Neural progenitor cell (in vitro differentiated cells): ENCODE results near the gene HYOU1. TPM values are rescaled to one million over a fixed set of nuclear protein-coding genes. Genes with fewer than 3 reads are reported as not detected.

Experiments used
- DNase-seq: peaks from one replicate; pipeline ENCODE4 v3.0.0-alpha.2; 2016; ENCODE audit warnings: low spot score
- H2AFZ ChIP-seq: fragments of 200-600 bp; sonication (generic); replicated peaks from 2 replicates; pipeline ENCODE4 v1.6.1; 2016; ENCODE audit warnings: antibody characterized with exemption
- H3F3A ChIP-seq: fragments of 200-600 bp; sonication (generic); 2 replicates; pipeline ENCODE4 v1.6.1; 2016; ENCODE audit warnings: antibody characterized with exemption, low read depth
- H3K27ac ChIP-seq: fragments of 200-600 bp; sonication (generic); 2 replicates; pipeline ENCODE4 v1.5.1; 2016; ENCODE audit warnings: mild to moderate bottlenecking
- H3K27me3 ChIP-seq: fragments of 200-600 bp; sonication (generic); 2 replicates; pipeline ENCODE4 v1.6.1; 2016; ENCODE audit warnings: mild to moderate bottlenecking, moderate library complexity
- H3K36me3 ChIP-seq: fragments of 200-600 bp; sonication (generic); 2 replicates; pipeline ENCODE4 v1.5.1; 2016
- H3K4me1 ChIP-seq: fragments of 200-600 bp; sonication (generic); 2 replicates; pipeline ENCODE4 v1.6.1; 2016; ENCODE audit warnings: mixed run types
- H3K4me2 ChIP-seq: fragments of 200-600 bp; sonication (generic); 2 replicates; pipeline ENCODE4 v1.6.1; 2016
- H3K4me3 ChIP-seq: fragments of 200-600 bp; sonication (generic); 2 replicates; pipeline ENCODE4 v1.5.1; 2016
- H3K79me2 ChIP-seq: fragments of 200-600 bp; sonication (generic); 2 replicates; pipeline ENCODE4 v1.6.1; 2016; ENCODE audit warnings: low read depth
- H3K9ac ChIP-seq: fragments of 200-600 bp; sonication (generic); 2 replicates; pipeline ENCODE4 v1.6.1; 2016
- H3K9me3 ChIP-seq: fragments of 200-600 bp; sonication (generic); 2 replicates; pipeline ENCODE4 v1.5.1; 2016; ENCODE audit warnings: low read depth
- H4K20me1 ChIP-seq: fragments of 200-600 bp; sonication (generic); 2 replicates; pipeline ENCODE4 v1.6.1; 2016; ENCODE audit warnings: low read depth
- H3K27ac Mint-ChIP-seq: 3 replicates; pipeline ENCODE4 v1.8.0; 2021; ENCODE audit warnings: mixed read lengths
- H3K27me3 Mint-ChIP-seq: 2 replicates; pipeline ENCODE4 v1.8.0; 2022; ENCODE audit warnings: low read depth, mild to moderate bottlenecking, inconsistent platforms, moderate library complexity, mixed read lengths; ENCODE audit not compliant: insufficient read depth
- H3K36me3 Mint-ChIP-seq: 3 replicates; pipeline ENCODE4 v1.8.0; 2021; ENCODE audit warnings: mixed read lengths
- H3K4me1 Mint-ChIP-seq: 3 replicates; pipeline ENCODE4 v1.8.0; 2021; ENCODE audit warnings: mixed read lengths
- H3K4me3 Mint-ChIP-seq: 3 replicates; pipeline ENCODE4 v1.8.0; 2021; ENCODE audit warnings: mild to moderate bottlenecking, moderate library complexity, mixed read lengths
- H3K9me3 Mint-ChIP-seq: 3 replicates; pipeline ENCODE4 v1.8.0; 2020; ENCODE audit warnings: mixed read lengths
- CTCF ChIP-seq: fragments of 200-600 bp; sonication (generic); IDR thresholded peaks from 2 replicates; pipeline ENCODE4 v1.5.1; 2017; ENCODE audit warnings: antibody characterized with exemption, mild to moderate bottlenecking
- EZH2 ChIP-seq: fragments of 200-600 bp; sonication (generic); IDR thresholded peaks from 2 replicates; pipeline ENCODE4 v1.6.1; 2017; ENCODE audit warnings: antibody characterized with exemption, mild to moderate bottlenecking, moderate library complexity
- EZH2phosphoT487 ChIP-seq: fragments of 200-600 bp; sonication (generic); IDR thresholded peaks from 2 replicates; pipeline ENCODE4 v1.6.1; 2017; ENCODE audit warnings: antibody characterized with exemption
- total RNA-seq: library from RNA; depleted of rRNA; stranded (reverse); fragments of >200 nt; gene quantifications from 2 replicates; pipeline ENCODE4 v1.2.3, GENCODE V29; 2015; ENCODE audit warnings: low replicate concordance

Gene HYOU1
- total RNA-seq, 1 donor from 2014 or later = 129 TPM

GRCh38 chr11:119049081-119049480 is 7.9 kb downstream of the HYOU1 start:
- H3K4me1 Mint-ChIP-seq = no peaks in the 10 kb centered on the region
- H3K4me1 ChIP-seq = no peaks in the 10 kb centered on the region
- no peaks in the 10 kb centered on the region for H3K9me3 Mint-ChIP-seq
- no peak overlapping the region for H3K27ac ChIP-seq
- no peak overlapping the region for H3K9ac ChIP-seq
- H3K36me3 Mint-ChIP-seq = peaks cover 37% of the 10 kb centered on the region
- no peaks in the 10 kb centered on the region for H3K9me3 ChIP-seq
- no peak for TF ChIP-seq EZH2
- H2AFZ ChIP-seq = no peak overlapping the region
- no peak overlapping the region for H3K4me2 ChIP-seq
- no peak overlapping the region for H3K4me3 ChIP-seq
- no peak overlapping the region for H3K4me3 Mint-ChIP-seq
- H3K27ac Mint-ChIP-seq = no peak overlapping the region
- H3K27me3 Mint-ChIP-seq = peaks cover 4% of the 10 kb centered on the region
- H3K36me3 ChIP-seq = no peaks in the 10 kb centered on the region
- peaks cover 14% of the 10 kb centered on the region for H3F3A ChIP-seq
- H3K27me3 ChIP-seq = no peaks in the 10 kb centered on the region
- DNase-seq = no peak
- no peaks in the 10 kb centered on the region for H4K20me1 ChIP-seq
- H3K79me2 ChIP-seq = peaks cover 6% of the 10 kb centered on the region

GRCh38 chr11:119048644-119049043 is 8.4 kb downstream of the HYOU1 start:
- TF ChIP-seq EZH2 = no peak
- TF ChIP-seq EZH2phosphoT487 = no peak
- TF ChIP-seq CTCF = no peak
- Histone ChIP-seq H3K9ac (no peak overlapping the region), H3K4me2 (no peak overlapping the region), H2AFZ (no peak overlapping the region), H3K27ac (no peak overlapping the region), H3K4me1 (no peaks in the 10 kb centered on the region), H3K9me3 (no peaks in the 10 kb centered on the region), H3F3A (peaks cover 14% of the 10 kb centered on the region), H3K4me3 (no peak overlapping the region), H3K27me3 (no peaks in the 10 kb centered on the region), H4K20me1 (no peaks in the 10 kb centered on the region), H3K79me2 (peaks cover 2% of the 10 kb centered on the region), H3K36me3 (no peaks in the 10 kb centered on the region)
- H3K4me3 Mint-ChIP-seq = no peak overlapping the region
- H3K27me3 Mint-ChIP-seq = peaks cover 4% of the 10 kb centered on the region
- no peaks in the 10 kb centered on the region for H3K9me3 Mint-ChIP-seq
- H3K27ac Mint-ChIP-seq = no peak overlapping the region
- peaks cover 34% of the 10 kb centered on the region for H3K36me3 Mint-ChIP-seq
- no peaks in the 10 kb centered on the region for H3K4me1 Mint-ChIP-seq
- no peak for DNase-seq

GRCh38 chr11:119047205-119047604 is 9.8 kb downstream of the HYOU1 start:
- H3K9me3 Mint-ChIP-seq = no peaks in the 10 kb centered on the region
- TF ChIP-seq EZH2phosphoT487 (no peak), CTCF (no peak), EZH2 (no peak)
- H3K9ac ChIP-seq = no peak overlapping the region

GRCh38 chr11:119046489-119046888 is 10.5 kb downstream of the HYOU1 start:
- TF ChIP-seq CTCF (no peak), EZH2phosphoT487 (no peak), EZH2 (no peak)
- H3K4me3 Mint-ChIP-seq = no peak overlapping the region
- H3K27ac ChIP-seq = no peak overlapping the region
- no peak overlapping the region for H3K9ac ChIP-seq
- H3K36me3 Mint-ChIP-seq = peaks cover 19% of the 10 kb centered on the region
- H3F3A ChIP-seq = peaks cover 20% of the 10 kb centered on the region
- no peak for DNase-seq
- no peak overlapping the region for H2AFZ ChIP-seq
- H3K27me3 Mint-ChIP-seq = peaks cover 4% of the 10 kb centered on the region
- no peaks in the 10 kb centered on the region for H3K36me3 ChIP-seq
- H3K4me1 ChIP-seq = no peaks in the 10 kb centered on the region
- H3K9me3 Mint-ChIP-seq = no peaks in the 10 kb centered on the region
- H3K4me2 ChIP-seq = no peak overlapping the region
- H3K27ac Mint-ChIP-seq = no peak overlapping the region
- H3K27me3 ChIP-seq = no peaks in the 10 kb centered on the region
- H3K79me2 ChIP-seq = no peaks in the 10 kb centered on the region
- peaks cover 4% of the 10 kb centered on the region for H3K4me1 Mint-ChIP-seq
- H4K20me1 ChIP-seq = no peaks in the 10 kb centered on the region
- H3K9me3 ChIP-seq = no peaks in the 10 kb centered on the region
- no peak overlapping the region for H3K4me3 ChIP-seq

More at GRCh38 chr11:119047205-119047604, 9.8 kb downstream of the HYOU1 start:
- no peak overlapping the region for H3K4me2 ChIP-seq
- H3K4me1 Mint-ChIP-seq = no peaks in the 10 kb centered on the region
- peaks cover 23% of the 10 kb centered on the region for H3K36me3 Mint-ChIP-seq
- no peak for DNase-seq
- no peaks in the 10 kb centered on the region for H3K36me3 ChIP-seq
- H3K27ac Mint-ChIP-seq = no peak overlapping the region
- no peaks in the 10 kb centered on the region for H3K27me3 ChIP-seq
- no peaks in the 10 kb centered on the region for H3K9me3 ChIP-seq
- no peaks in the 10 kb centered on the region for H3K79me2 ChIP-seq
- H3K27ac ChIP-seq = no peak overlapping the region
- H2AFZ ChIP-seq = no peak overlapping the region
- H3K4me3 ChIP-seq = no peak overlapping the region
- no peaks in the 10 kb centered on the region for H4K20me1 ChIP-seq
- no peaks in the 10 kb centered on the region for H3K4me1 ChIP-seq
- no peak overlapping the region for H3K4me3 Mint-ChIP-seq
- H3K27me3 Mint-ChIP-seq = peaks cover 4% of the 10 kb centered on the region
- peaks cover 14% of the 10 kb centered on the region for H3F3A ChIP-seq
